D721Med (cell line): Measurements from ENCODE around the gene SZT2.

Source experiments
- DNase-seq: peaks from one replicate; pipeline ENCODE4 v3.0.0; 2011; ENCODE audit warnings: low spot score; ENCODE audit not compliant: insufficient read length
- FAIRE-seq: peaks from 2 replicates; lab custom pipeline; 2011; peaks lifted over from hg19 to GRCh38; lab: Jason Lieb, UNC
- TF ChIP-seq, protein P1 (sequence below): IDR thresholded peaks from 2 replicates; pipeline ENCODE4 v1.5.1; 2012; ENCODE audit warnings: mild to moderate bottlenecking, control low read depth; ENCODE audit not compliant: insufficient read depth; ENCODE audit errors: missing control alignments

SZT2 gene

DNA sequence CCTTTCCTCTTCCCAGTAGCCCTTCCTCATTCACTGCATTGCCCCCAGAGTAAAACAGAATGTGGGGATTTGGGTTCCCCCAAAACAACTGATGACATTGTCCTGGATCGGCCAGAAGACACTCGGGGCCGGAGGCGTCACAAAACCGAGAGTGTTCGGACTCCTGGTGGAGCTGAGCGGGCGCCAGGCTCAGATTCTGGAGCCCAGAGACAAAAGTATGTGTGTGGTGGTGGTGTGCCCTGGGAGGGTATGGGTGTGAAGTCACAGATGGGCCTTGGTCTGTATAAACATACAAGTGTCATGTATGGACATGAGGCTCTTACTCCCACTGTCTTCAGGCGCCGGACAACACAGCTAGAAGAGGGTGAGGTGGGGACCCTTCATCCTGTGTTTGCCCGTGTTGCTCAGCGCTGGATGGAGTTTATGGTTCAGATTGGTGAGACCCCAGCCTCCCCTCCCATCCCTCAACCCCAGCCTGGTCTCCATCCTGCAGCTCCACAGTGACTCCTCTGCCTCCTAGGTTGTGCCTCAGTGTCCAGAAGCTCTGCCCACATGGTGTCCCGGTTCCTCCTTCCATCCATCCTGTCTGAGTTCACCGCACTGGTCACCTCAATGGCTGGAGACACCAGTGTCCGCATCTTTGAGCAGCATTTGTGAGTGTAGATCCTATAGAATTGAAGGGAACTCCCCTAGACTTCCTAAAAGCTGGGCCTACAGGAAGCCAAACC, 51.6 kb downstream of the SZT2 start:
- FAIRE-seq, result no peak
- no peak for DNase-seq

DNA sequence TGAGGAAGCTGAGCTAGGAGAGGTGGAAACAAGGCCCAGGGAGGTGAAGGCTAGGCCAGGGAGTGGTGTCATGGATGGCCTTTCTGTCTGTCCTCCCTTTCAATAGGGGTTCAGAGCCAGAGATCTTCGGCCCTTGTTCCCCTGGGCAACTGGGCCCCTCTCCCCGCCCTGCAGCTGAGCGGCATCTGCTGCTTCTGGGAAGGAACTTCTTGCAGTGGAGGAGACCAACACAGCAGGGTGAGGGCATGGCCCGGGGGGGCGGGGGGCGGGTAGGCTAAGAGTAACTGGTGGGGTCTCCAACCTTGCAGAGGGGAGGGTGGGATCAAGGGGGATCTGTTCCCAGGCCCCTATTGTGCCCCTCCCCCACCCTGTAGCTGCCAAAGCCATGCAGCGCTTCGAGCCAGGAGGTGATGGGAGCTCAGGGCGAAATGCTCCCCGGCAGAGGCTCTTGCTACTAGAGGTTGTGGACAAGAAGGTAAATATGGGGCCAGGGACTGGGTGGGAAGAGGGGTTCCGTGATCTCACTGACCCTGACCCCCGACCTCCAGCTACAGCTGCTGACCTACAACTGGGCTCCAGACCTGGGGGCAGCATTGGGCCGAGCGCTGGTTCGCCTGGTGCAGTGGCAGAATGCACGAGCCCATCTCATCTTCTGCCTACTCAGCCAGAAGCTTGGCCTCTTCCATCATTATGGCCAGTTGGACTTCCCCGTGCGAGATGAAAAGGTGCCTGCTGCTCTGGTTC, 52.4 kb downstream of the SZT2 start:
- TF ChIP-seq, protein P1, sequence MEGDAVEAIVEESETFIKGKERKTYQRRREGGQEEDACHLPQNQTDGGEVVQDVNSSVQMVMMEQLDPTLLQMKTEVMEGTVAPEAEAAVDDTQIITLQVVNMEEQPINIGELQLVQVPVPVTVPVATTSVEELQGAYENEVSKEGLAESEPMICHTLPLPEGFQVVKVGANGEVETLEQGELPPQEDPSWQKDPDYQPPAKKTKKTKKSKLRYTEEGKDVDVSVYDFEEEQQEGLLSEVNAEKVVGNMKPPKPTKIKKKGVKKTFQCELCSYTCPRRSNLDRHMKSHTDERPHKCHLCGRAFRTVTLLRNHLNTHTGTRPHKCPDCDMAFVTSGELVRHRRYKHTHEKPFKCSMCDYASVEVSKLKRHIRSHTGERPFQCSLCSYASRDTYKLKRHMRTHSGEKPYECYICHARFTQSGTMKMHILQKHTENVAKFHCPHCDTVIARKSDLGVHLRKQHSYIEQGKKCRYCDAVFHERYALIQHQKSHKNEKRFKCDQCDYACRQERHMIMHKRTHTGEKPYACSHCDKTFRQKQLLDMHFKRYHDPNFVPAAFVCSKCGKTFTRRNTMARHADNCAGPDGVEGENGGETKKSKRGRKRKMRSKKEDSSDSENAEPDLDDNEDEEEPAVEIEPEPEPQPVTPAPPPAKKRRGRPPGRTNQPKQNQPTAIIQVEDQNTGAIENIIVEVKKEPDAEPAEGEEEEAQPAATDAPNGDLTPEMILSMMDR, result no peak
- FAIRE-seq, result no peak
- no peak for DNase-seq

More for the DNA sequence above, 51.6 kb downstream of the SZT2 start:
- TF ChIP-seq, protein P1, result no peak

DNA sequence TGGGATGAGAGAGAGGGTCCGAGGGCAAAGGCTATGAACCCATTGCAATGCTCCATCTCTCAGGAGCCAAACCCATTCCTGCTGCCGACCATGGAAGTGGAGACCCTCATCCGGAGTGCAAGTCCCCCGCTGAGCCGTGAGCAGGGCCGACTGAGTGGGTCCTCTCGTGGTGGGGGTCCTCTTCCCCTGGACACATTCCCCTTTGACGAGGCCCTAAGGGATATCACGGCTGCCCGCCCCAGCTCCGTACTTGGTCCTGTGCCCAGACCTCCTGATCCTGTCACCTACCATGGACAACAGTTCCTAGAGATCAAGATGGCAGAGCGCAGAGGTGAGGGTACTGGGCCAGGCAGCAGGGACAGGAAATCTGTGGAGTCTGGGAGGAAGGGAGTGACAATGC, 53.1 kb downstream of the SZT2 start:
- no peak for DNase-seq
- FAIRE-seq, result no peak
- TF ChIP-seq, protein P1, result no peak

DNA sequence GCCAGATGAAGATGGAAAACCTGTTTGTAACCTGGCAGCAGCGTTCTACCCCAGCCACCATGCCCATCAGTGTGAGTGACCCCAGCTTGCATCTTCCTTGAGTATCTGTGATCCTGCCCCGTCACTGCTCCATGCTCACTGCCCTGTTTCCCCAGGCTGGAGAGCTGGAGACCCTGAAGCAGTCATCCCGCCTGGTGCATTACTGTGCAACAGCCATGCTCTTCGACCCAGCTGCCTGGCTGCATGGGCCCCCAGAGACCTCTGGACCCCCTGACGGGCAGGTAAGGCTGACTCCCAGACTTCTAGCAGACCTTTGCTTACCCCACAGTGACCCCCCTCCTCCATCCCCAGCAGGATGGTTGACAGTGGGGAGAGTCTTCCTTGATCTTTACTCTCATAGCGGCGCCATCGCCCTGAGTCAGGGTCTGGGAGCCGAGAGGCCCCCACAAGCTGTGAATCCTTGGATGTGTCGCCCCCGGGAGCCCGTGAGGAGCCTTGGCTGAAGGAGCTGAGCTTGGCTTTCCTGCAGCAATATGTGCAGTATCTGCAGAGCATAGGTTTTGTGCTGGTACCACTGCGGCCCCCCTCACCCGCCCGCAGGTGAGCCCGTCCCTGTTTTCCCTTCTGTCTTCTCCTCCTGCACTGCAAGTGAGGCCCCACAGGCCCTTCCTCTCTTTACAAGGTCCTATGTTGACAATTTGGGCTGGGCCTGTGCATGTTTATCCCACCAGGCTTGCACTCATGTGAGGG, 53.7 kb downstream of the SZT2 start:
- TF ChIP-seq, protein P1, result no peak
- no peak for FAIRE-seq
- no peak for DNase-seq

DNA sequence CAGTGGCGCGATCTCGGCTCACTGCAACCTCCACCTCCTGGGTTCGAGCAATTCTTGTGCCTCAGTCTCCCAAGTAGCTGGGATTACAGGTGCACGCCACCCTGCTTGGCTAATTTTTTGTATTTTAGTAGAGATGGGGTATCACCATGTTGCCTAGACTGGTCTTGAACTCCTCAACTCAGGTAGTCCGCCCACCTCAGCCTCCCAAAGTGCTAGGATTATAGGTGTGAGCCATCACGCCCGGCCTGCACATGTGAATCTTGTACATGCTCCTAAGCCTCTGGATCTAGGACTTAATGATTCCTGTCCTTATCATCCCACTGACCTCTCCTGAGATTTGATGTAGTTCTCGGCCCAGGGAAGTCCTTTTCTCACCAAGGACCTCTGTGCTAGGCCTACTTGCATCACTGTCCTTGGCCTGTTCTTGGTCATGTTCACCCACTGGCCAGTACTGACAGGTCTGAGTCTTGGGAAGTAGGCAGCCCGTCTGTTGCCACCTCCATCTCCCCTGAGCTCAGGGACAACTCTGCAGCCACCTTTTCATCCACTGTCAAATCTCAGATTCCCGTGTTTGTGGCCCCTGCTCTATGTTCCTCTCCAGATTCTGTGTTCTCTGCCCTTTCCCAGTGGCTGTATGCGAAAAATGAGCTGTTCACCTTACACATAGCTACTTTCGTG, 54.6 kb downstream of the SZT2 start:
- TF ChIP-seq, protein P1, result no peak
- FAIRE-seq (no peak), DNase-seq (no peak)

DNA sequence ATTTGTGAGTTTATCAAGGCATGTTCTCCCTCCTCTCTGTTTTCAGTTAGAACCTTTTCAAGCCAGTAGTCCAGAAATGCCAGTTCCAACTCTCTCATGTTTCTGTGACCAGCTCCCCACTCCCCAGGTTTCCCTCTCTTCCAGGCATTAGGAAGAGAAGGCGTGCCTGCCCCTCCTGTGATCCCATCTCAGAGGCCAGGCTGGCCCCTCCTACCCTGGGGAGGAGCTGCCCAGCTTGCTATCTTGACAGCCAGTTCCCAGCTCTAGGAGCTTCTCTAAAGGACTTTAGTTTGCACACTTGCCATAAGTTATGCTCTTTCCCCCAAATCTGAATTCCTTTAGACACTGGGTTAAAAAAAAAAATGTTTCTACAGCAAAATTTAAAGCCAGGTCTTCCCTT, 55.1 kb downstream of the SZT2 start:
- TF ChIP-seq, protein P1, result no peak
- FAIRE-seq (no peak), DNase-seq (no peak)
